Retinal pigment epithelial cell (primary cell): Measurements from ENCODE around the gene EIF3F.

Experiments
- DNase-seq: peaks from one replicate; pipeline ENCODE4 v3.0.0-alpha.2; 2010; ENCODE audit warnings: low read depth
- H3K4me3 ChIP-seq: 2 replicates; pipeline ENCODE4 v1.5.1; 2011; ENCODE audit warnings: mild to moderate bottlenecking, low read length, control low read depth, moderate library complexity
- TF ChIP-seq, protein P1 (sequence below): conservative IDR thresholded peaks from 2 replicates; pipeline ENCODE4 v1.5.1; 2011; ENCODE audit warnings: low read depth, low read length, control low read depth, inconsistent platforms

The EIF3F gene

DNA sequence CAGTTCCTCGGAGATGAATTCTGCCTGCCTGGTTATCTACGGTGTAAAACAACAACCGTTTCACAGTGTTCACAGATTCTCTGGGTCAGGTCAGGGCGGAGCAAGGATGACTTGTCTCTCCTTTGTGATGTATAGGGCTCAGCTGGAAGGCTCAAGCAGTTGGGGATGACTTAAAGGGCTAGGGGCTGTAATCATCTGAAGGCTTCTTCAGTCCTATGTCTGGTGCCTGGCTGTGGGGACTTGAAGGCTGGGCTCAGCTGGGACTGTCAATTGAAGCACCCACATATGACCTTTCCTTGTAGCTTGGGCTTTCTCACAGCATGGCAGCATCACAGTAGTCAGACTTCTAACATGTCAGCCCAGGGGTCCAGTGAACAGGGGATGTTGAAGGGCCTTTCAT, 29.3 kb downstream of the EIF3F start:
- DNase-seq, result no peak
- TF ChIP-seq, protein P1, sequence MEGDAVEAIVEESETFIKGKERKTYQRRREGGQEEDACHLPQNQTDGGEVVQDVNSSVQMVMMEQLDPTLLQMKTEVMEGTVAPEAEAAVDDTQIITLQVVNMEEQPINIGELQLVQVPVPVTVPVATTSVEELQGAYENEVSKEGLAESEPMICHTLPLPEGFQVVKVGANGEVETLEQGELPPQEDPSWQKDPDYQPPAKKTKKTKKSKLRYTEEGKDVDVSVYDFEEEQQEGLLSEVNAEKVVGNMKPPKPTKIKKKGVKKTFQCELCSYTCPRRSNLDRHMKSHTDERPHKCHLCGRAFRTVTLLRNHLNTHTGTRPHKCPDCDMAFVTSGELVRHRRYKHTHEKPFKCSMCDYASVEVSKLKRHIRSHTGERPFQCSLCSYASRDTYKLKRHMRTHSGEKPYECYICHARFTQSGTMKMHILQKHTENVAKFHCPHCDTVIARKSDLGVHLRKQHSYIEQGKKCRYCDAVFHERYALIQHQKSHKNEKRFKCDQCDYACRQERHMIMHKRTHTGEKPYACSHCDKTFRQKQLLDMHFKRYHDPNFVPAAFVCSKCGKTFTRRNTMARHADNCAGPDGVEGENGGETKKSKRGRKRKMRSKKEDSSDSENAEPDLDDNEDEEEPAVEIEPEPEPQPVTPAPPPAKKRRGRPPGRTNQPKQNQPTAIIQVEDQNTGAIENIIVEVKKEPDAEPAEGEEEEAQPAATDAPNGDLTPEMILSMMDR, result no peak

DNA sequence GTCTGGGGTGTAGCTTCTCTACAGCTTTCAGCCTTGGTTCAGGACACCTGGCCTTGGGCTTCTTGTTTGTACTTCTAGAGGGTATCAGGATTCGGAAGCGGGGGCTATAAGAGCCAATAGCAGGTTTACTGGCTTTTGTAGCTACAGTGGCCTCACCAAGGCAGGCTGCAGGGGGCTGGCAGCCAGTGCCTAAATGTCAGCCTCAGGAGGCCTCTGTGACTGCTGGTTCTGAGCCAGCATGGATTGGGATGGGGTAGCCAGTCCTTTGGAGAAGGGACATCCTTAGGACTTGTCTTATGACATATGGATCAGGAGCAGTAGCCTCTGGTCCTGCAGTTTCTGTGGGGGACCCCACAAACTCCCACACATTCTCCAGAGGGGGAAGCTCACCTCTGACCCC, 29.9 kb downstream of the EIF3F start:
- no peak for DNase-seq
- TF ChIP-seq, protein P1, result no peak
- H3K4me3 ChIP-seq, result no peak overlapping the region

More for the DNA sequence above, 29.3 kb downstream of the EIF3F start:
- no peak overlapping the region for H3K4me3 ChIP-seq

DNA sequence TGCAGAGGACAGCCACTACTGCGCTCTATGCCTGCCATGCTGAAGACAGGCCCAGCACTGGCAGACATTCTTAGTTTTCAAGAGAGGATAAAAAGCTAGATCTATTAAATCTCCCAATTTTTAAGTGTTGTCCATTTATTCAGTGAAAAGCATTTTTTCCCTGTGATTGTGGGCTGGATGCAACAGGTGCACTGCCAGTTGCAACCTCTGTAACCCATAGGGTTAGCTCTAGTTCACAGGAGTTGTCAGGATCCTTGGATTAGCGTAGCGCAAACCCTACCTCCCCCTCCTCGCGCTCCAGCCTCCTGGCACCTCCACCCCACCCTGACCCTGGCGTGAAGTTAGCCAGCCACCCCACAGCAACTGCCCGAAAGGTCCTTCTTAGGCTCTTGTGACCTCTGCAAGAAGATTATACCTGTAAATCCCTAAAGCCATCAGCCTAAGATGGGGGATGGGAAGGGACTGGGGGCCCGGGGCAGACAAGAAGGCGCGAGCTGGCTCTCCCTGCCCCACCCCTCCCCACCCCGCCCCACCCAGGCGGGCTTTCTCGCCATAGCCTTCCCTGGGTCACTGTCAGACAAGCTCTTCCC, 30.9 kb downstream of the EIF3F start:
- TF ChIP-seq, protein P1, result no peak
- no peak for DNase-seq
- no peak overlapping the region for H3K4me3 ChIP-seq

DNA sequence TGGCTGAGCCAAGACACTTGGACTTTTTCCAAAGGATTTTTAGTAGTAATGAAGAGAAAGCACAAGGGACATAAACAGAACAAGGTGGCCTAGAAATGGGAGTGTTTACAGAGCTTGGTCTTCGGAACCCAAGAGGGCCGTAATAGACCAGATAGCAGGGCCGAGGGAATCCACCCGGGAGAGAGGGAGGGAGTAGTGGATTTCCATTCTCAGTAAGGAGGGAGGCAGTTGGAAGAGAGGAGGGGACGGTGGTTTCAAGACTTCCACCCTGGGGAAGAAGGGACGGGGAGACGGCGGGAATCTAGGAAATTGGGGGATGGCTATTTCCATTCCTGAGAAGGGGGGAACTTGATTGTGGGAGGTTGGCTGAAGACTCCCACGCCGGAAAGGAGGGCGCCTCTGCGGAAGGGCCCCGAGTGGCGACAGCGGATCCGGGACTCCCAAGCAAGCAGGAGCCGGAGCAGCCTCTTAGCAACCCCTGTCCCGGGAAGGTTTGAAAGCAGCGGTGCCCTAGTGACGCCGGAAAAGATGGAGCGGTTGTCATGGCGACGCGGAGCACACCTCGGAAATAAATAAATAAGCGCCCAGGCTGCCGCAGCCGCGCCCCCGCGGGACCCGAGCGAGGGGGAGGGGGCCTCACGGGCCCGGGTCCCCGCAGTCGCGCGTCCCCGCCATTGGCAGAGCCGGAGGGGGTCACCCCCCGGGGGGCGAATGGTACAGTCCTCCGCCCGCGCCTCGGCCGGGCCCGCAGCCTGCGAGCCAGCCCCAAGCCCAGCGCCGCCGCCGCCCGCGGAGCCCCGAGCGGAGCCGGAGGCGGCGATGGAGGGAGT, 31.6 kb downstream of the EIF3F start:
- peak overlapping the region; percentile 47 for H3K4me3 ChIP-seq
- no peak for DNase-seq
- TF ChIP-seq, protein P1, result no peak

DNA sequence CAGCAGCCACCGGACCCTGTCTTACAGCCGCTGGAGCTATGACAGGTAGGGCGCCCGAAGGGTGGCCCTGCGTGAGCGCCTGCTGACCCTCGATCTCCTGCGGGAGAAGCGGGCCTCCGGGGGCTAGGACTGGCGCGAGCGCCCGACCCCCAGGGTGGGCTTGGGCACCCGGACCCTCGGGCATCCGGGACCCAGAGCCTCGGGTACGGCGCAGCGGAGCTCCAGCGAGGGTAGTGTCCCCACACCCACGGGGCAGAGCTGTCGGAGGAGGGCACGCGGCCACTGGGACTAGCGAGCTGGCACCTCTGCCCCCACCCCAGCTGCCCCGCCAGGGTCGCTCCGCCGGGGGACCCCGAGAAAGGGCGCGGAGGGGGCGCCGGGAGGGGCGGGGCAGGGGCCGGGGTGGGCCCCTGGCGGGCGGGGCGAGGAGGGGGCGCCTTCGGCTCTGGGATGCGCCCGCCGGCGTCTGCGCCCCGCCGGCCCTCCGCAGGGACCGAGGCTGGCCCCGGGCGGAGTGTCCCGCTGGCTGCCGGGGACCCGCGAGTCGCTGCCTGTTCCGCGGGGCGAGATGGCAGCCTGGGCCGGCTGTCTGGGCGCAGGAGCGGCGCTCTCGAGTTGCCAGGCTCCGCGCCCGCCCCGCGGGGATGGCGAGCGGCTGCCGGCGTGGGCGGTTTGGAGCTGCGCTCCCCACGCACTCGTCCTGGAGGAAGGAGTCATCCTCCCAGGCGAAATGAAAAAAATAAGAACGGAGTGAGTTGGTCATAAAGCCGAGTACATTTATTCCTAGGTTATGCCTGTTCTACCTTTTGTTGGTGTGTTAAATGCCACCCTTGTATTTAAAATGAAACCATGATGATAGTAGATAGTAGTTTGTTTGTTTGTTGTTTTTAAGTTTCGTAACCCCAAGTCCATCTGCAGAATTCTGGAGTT, 32.4 kb downstream of the EIF3F start:
- H3K4me3 ChIP-seq, result peak overlapping the region; percentile 47
- DNase-seq, result no peak
- TF ChIP-seq, protein P1, result no peak

DNA sequence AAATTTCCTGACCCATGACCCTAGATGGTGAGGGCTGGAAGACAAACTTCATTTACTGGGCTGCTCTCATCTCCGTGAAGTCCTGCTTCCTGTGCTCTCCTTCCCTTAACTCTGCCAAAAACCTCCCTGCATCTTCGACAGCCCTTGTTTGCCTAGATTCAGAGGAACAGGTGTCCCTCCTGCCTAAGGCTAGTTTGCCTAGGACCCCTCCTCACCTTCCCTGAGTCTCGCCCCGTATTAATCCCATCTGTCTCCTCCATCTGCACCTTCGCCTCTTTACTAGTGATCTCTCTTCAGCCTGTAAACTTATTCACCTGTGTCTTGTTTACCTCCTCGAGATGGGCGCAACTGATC, 33.1 kb downstream of the EIF3F start:
- TF ChIP-seq, protein P1, result no peak
- no peak for DNase-seq
- H3K4me3 ChIP-seq, result no peak overlapping the region
